Measurements from ENCODE around the gene DCC.

Gene DCC

GRCh38 chr18:53152476-53152875 lies 812.5 kb downstream of the DCC start:
- DNase-seq (ENCODE audit: low read depth): no peak
- H3K4me3 ChIP-seq (ENCODE audit: low read depth, low read length): no peak overlapping the region
- TF ChIP-seq, protein P1, sequence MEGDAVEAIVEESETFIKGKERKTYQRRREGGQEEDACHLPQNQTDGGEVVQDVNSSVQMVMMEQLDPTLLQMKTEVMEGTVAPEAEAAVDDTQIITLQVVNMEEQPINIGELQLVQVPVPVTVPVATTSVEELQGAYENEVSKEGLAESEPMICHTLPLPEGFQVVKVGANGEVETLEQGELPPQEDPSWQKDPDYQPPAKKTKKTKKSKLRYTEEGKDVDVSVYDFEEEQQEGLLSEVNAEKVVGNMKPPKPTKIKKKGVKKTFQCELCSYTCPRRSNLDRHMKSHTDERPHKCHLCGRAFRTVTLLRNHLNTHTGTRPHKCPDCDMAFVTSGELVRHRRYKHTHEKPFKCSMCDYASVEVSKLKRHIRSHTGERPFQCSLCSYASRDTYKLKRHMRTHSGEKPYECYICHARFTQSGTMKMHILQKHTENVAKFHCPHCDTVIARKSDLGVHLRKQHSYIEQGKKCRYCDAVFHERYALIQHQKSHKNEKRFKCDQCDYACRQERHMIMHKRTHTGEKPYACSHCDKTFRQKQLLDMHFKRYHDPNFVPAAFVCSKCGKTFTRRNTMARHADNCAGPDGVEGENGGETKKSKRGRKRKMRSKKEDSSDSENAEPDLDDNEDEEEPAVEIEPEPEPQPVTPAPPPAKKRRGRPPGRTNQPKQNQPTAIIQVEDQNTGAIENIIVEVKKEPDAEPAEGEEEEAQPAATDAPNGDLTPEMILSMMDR (IDR thresholded peaks at IDR 0.05; ENCODE audit: control insufficient read depth, extremely low read depth, insufficient read depth): no peak

- H3K4me3 ChIP-seq (ENCODE audit: low read depth, low read length): no peak overlapping the region
- TF ChIP-seq, protein P1 (IDR thresholded peaks at IDR 0.05; ENCODE audit: control insufficient read depth, extremely low read depth, insufficient read depth): peak; percentile 49
- DNase-seq (ENCODE audit: low read depth): no peak
Measured at GRCh38 chr18:53153281-53153680, 813.3 kb downstream of the DCC start.

- TF ChIP-seq, protein P1 (IDR thresholded peaks at IDR 0.05; ENCODE audit: control insufficient read depth, extremely low read depth, insufficient read depth): no peak
- DNase-seq (ENCODE audit: low read depth): no peak
- H3K4me3 ChIP-seq (ENCODE audit: low read depth, low read length): no peak overlapping the region
Measured at GRCh38 chr18:53153800-53154199, 813.8 kb downstream of the DCC start.

DNA sequence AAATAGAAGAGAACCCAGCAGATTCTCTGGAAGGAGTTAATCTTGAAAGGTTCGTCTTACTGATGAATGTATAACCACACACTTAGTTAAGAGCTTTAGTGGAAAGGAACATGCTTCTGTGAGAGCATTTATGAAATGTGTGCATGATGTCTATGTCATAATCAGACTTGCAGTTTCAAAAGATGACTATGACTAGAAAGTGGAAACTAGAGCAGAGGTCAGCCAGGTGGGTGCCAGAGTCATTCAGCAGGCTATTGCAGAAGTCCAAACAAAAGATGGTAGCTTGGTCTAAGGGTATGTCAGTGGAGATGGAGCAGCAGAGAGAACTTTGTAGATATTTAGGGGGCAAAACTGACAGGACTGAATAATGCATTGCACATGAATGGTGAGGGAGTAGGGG lies 825.8 kb downstream of the DCC start:
- no peak for DNase-seq (ENCODE audit: low read depth)
- H3K4me3 ChIP-seq (ENCODE audit: low read depth, low read length): no peak overlapping the region
- TF ChIP-seq, protein P1 (IDR thresholded peaks at IDR 0.05; ENCODE audit: control insufficient read depth, extremely low read depth, insufficient read depth): no peak

GRCh38 chr18:53169346-53169745 lies 829.3 kb downstream of the DCC start:
- TF ChIP-seq, protein P1 (IDR thresholded peaks at IDR 0.05; ENCODE audit: control insufficient read depth, extremely low read depth, insufficient read depth): no peak
- no peak overlapping the region for H3K4me3 ChIP-seq (ENCODE audit: low read depth, low read length)
- no peak for DNase-seq (ENCODE audit: low read depth)

GRCh38 chr18:53191634-53192033 lies 851.6 kb downstream of the DCC start:
- DNase-seq (ENCODE audit: low read depth): no peak
- H3K4me3 ChIP-seq (ENCODE audit: low read depth, low read length): no peak overlapping the region
- TF ChIP-seq, protein P1 (IDR thresholded peaks at IDR 0.05; ENCODE audit: control insufficient read depth, extremely low read depth, insufficient read depth): no peak

DNA sequence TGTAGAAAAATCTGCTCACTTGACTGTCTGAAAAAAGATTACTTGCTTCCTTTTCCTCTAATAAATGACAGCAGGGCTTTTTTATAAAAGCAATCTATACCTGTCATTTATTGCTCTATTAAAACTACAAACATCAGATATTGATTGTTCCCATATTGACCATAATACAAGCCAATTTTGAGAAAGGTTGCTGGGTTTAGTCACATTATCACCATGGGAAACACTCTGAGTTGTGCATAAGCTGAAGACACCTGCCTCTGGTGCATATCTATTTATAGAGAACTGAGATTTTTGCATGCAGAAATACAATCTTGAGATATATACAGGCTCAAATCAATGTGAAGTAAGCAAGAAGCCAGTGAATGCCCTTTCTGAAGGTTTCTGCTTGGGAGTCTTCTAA lies 853.9 kb downstream of the DCC start:
- H3K4me3 ChIP-seq (ENCODE audit: low read depth, low read length): no peak overlapping the region
- DNase-seq (ENCODE audit: low read depth): no peak
- TF ChIP-seq, protein P1 (IDR thresholded peaks at IDR 0.05; ENCODE audit: control insufficient read depth, extremely low read depth, insufficient read depth): no peak
